ENCODE measurements around the gene PTEN.
"Not testable (repeated sequence)": the region's sequence is repeated elsewhere in the genome, so short reads cannot be mapped to it uniquely, and the experiment has no call there.

Gene PTEN

DNA sequence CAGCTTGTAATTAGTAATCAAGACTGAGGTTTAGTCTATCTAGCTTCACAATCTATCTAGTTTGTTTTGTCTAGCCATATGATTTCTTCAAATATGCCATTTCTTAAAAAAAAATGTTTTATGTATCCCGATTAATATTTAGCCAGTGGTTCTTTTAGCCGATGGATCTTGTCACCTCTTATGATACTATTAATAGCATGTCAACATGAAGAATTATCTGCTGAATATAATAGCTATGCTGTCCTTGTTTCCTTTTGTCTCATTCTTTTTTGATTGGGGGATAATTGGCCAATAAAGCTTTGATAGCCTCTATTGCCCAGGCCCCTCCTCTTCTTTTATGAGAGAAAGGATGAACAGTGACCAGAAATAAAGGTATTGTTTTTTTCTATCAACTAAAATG is 32.8 kb downstream of the PTEN start:
- TF ChIP-seq, protein P1, sequence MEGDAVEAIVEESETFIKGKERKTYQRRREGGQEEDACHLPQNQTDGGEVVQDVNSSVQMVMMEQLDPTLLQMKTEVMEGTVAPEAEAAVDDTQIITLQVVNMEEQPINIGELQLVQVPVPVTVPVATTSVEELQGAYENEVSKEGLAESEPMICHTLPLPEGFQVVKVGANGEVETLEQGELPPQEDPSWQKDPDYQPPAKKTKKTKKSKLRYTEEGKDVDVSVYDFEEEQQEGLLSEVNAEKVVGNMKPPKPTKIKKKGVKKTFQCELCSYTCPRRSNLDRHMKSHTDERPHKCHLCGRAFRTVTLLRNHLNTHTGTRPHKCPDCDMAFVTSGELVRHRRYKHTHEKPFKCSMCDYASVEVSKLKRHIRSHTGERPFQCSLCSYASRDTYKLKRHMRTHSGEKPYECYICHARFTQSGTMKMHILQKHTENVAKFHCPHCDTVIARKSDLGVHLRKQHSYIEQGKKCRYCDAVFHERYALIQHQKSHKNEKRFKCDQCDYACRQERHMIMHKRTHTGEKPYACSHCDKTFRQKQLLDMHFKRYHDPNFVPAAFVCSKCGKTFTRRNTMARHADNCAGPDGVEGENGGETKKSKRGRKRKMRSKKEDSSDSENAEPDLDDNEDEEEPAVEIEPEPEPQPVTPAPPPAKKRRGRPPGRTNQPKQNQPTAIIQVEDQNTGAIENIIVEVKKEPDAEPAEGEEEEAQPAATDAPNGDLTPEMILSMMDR (conservative IDR thresholded peaks at IDR 0.05), result no peak

DNA sequence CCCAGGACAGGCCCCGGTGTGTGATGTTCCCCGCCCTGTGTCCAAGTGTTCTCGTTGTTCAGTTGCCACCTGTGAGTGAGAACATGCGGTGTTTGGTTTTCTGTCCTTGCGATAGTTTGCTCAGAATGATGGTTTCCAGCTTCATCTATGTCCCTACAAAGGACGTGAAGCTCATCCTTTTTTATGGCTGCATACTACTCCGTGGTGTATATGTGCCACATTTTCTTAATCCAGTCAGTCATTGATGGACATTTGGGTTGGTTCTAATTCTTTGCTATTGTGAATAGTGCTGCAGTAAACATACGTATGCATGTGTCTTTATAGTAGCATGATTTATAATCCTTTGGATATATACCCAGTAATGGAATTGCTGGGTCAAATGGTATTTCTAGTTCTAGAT is 34.5 kb downstream of the PTEN start:
- H3K27ac ChIP-seq, result not testable (repeated sequence)

More for the DNA sequence above, 32.8 kb downstream of the PTEN start:
- H3K27ac ChIP-seq, result no peak overlapping the region

DNA sequence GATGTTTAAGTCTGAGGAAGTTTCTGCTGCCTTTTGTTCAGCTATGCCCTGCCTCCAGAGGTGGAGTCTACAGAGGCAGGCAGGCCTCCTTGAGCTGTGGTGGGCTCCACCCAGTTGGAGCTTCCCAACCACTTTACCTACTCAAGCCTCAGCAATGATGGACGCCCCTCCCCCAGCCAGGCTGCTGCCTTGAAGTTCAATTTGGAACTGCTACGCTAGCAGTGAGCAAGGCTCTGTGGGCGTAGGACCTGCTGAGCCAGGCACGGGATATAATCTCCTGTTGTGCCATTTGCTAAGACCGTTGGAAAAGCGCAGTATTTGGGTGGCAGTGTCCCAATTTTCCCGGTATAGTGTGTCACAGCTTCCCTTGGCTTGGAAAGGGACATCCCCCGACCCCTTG is 40.0 kb downstream of the PTEN start:
- not testable (repeated sequence) for H3K27ac ChIP-seq

DNA sequence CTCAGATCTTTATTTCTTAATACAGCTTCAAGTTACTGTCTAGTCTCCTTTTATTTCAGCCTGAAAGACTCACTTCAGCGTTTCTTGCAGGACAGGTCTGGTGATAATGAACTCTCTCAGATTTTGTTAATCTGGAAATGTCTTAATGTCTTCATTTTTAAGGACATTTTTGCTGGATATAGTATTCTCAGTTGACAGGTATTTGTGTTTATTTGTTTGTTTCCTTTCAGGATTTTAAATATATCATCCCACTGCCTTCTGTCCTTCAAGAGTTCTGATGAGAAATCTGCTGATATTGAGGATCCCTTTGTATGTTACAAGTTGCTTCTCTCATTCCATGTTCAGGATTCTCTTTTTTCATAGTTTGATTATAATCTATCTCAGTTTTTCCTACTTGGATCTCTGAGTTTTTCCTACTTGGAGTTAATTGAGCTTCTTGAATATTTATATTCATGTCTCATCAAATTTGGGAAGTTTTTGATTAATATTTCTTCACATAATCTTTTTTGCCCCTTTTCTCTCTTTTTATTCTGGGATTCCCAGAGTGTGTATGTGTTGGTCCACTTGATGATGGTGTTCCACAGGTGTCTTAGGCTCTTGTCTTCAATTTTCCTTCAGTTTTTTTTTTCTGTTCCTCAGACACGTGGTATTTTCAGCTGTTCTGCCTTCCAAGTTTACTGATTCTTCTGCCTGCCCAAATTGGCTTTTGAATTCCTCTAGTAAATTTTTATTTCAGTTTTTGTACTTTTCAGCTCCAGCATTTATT is 49.9 kb downstream of the PTEN start:
- no peak overlapping the region for H3K27ac ChIP-seq
- TF ChIP-seq, protein P1 (conservative IDR thresholded peaks at IDR 0.05), result no peak

DNA sequence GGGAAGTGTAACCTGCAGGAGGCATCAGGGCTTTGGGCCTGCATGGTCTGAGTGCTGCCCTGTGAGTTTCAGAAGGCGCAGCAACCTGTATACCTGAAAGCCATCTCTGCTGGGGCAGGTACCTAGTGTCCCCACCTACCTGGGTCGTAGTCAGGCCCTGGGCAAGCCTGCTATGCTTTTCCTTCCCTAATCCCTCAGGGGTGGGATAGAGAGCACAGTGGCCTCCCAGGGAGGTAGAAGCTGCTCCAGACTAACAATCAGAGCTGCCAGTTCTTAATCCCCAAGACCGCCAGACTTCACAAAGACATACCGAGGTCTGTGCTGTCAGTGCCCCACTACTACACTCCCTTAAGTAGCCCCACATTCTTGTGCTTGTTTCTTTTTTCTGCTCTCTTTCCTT is 52.0 kb downstream of the PTEN start:
- TF ChIP-seq, protein P1 (conservative IDR thresholded peaks at IDR 0.05), result no peak
- no peak overlapping the region for H3K27ac ChIP-seq

DNA sequence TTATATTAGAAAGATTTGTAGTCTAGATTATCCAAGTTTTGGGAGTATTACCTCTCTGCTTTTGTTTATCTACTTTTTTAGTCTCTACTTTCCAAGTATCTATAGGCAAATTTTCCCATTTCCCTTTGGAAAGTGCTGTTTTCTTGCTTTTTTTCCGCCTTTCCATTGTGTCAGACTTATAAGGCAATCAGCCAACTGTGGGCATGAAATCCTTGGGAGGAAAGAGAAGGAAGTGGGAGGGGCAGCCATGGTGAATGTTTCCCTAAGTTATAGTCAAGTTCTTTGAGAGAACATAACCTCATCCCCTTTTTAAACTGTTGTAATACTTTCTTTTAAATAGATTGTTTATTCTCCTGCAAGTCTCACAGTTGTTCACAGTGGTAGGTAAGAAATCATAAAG is 52.6 kb downstream of the PTEN start:
- TF ChIP-seq, protein P1 (conservative IDR thresholded peaks at IDR 0.05), result no peak
- H3K27ac ChIP-seq, result no peak overlapping the region

DNA sequence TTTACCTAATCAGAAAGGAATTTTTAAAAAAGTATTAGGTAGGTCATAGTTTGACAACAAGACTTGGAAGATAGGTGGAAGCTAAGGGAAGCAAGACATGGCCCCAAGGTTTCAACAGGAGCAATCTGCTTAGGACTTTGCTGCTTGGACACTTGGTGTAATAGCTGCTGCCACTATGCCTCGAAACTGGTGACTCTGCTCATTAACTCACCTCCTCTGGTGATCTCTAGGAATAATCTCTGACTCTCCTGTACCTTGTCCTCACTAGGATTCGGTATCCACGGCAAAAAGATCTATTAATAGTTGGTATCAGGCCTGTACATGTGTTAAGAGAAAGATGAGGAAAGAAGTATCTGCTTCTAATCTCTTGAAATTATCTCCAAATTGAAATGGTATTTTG is 53.1 kb downstream of the PTEN start:
- no peak overlapping the region for H3K27ac ChIP-seq

DNA sequence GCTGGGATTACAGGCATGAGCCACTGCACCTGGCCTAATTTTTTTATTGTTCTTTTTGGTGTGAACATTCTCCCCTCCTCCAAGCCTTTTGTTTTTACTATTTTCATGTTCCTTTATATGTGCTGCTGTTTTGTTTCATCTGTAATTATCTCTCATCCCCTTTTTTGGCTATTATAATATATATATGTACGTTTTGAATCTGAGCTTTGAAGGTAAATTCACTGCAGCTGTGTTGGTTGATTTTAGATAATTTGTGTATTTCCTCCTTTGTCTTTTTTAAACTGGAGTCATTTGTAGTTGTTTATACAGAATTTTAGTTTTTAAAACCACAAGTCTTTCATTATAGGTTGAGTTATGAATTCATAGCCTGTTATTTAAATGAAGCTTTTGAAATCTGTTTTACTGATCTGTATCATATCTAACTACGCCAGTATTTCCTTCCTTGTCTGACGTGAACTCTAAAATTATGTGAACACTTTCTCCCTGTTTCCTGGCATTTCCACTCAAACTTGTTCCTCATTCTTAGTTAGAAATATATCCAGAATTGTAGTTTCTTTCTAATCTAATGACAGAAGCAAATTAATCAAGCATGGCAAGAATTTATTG is 54.9 kb downstream of the PTEN start:
- TF ChIP-seq, protein P1 (conservative IDR thresholded peaks at IDR 0.05), result no peak

More for the DNA sequence above, 53.1 kb downstream of the PTEN start:
- TF ChIP-seq, protein P1 (conservative IDR thresholded peaks at IDR 0.05), result no peak

More for the DNA sequence above, 54.9 kb downstream of the PTEN start:
- H3K27ac ChIP-seq, result peak overlapping the region; percentile 1; the same call in 1 of the 2 replicates

Measured in VCaP (cell line).